ENCODE measurements around the gene SAP30.
A peak's percentile ranks its signal among the peaks of the same experiment; 100 is the strongest.

SAP30 gene

DNA sequence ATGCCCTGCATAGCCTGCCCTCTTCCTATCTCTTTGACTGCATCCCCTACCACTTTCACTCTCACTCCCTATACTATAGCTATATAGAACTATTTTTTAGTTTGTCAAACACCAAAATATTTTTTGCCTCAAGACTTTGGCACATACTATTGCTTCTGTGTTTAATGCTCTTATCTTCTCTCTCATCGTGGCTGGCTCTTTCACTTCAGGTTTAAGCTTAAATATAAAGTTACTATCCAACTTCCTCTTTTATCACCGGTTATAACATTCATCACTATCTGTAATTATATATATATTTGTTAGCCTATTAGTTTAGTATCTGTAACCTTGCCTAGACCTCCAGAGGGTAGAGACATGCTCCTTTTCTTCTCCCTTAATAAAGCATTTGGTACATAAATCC is 25.1 kb upstream of the SAP30 start:
- no peak overlapping the region for H3K4me3 ChIP-seq (ENCODE audit: low read length)
- no peak for TF ChIP-seq ZNF274 (IDR thresholded peaks at IDR 0.05; ENCODE audit: low read depth, low read length)

DNA sequence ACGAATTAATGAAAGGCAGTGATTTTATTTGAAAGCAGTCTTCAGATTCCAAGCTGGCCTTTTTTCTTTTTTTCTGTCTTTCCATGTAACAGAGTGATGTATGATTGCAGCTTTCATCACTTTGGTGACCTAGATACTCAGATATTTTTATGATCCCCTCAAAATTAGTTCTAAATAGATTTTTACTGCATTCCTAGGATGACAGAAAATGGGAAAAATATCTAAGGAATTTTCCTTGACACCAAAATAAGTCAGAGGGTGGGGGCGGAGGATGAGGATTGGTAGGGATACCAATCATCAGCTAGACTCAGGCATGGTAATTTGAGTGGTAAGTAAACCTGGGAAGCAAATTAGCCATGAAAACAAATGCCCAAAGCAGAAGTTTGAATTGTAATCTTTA is 24.7 kb upstream of the SAP30 start:
- H3K4me3 ChIP-seq (ENCODE audit: low read length) = no peak overlapping the region

DNA sequence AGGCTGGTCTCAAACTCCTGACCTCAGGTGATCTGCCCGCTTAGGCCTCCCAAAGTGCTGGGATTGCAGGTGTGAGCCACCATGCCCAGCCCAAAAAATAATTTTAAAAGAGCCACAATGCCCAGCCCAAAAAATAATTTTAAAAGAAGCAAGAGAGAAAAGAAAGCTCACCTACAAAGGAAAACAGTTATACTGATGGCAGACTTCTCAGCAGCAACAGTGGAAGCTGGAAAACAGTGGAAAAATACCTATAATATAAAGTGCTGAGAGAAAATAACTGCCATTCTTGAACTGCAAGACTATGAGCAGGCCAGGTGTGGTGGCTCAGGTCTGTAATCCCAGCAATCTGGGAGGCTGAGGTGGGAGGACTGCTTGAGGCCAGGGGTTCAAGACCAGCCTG is 23.3 kb upstream of the SAP30 start:
- no peak for TF ChIP-seq ZNF274 (IDR thresholded peaks at IDR 0.05; ENCODE audit: low read depth, low read length)
- no peak overlapping the region for H3K4me3 ChIP-seq (ENCODE audit: low read length)

More for the DNA sequence above, 24.7 kb upstream of the SAP30 start:
- TF ChIP-seq ZNF274 (IDR thresholded peaks at IDR 0.05; ENCODE audit: low read depth, low read length) = no peak

DNA sequence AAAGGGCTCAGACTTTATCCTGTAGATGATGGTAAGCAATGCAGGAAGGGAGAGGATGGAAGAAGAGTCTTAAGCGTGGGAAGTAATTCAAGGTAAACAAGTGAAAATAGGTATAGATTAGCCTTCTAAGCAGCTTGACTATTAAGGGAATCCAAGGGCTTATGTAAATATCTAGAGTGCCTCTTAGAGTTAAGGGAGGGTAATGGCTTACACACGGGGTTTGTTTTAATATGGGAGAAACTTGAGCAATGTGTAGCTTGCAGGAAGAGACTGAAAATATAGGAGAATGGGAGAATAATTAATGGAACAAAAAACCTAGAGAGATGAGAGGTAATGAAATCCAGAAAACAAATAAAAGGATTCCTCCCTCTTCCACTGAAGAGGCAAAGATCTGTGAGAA is 12.8 kb upstream of the SAP30 start:
- no peak for TF ChIP-seq ZNF274 (IDR thresholded peaks at IDR 0.05; ENCODE audit: low read depth, low read length)
- H3K4me3 ChIP-seq (ENCODE audit: low read length) = no peak overlapping the region

DNA sequence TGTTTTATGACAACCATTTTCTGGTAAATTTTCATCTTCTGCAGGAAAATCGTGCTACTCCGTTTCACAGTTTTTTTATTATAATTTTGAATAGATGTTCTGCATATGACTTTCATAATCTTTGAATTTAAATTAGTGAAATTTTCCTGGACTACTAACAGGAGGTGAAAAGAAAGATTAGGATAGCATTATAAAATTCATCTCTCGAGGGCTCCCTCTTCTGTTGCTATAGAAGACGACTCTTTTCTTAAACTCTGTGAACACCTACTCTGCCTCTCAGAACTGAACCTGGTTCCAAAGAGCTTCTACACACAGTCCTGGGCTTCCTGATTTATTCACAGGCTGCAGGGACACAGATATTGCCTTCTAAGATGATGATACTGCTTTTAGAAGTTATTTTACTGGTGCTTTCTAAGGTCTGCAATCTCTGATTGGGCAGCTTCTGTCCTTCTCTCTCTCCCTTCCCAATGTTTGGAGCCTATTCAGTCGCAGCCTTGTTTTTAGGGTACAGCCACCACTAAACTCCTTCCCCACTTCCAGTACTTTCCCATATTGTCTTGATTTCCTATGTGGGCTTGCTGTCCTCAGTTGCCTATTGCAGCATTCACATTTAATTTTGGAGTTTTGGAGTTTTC is 10.1 kb upstream of the SAP30 start:
- no peak for TF ChIP-seq ZNF274 (IDR thresholded peaks at IDR 0.05; ENCODE audit: low read depth, low read length)
- H3K4me3 ChIP-seq (ENCODE audit: low read length) = no peak overlapping the region

DNA sequence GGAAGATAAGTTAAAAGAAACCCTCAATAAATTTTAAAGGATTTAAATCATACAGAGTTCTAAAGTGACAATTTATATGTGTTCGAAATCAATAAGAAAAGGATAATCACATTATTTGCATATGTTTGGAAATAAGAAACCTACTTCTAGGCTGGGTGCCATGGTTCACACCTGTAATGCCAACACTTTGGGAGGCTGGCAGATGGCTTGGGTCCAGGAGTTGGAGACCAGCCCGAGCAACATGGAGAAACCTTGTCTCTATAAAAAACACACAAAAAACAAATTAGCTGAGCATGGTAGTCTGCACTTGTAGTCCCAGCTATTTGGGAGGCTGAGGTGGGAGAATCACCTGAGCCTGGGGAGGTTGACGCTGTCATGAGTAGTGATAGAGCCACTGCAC is 8.1 kb upstream of the SAP30 start:
- no peak for TF ChIP-seq ZNF274 (IDR thresholded peaks at IDR 0.05; ENCODE audit: low read depth, low read length)
- no peak overlapping the region for H3K4me3 ChIP-seq (ENCODE audit: low read length)

DNA sequence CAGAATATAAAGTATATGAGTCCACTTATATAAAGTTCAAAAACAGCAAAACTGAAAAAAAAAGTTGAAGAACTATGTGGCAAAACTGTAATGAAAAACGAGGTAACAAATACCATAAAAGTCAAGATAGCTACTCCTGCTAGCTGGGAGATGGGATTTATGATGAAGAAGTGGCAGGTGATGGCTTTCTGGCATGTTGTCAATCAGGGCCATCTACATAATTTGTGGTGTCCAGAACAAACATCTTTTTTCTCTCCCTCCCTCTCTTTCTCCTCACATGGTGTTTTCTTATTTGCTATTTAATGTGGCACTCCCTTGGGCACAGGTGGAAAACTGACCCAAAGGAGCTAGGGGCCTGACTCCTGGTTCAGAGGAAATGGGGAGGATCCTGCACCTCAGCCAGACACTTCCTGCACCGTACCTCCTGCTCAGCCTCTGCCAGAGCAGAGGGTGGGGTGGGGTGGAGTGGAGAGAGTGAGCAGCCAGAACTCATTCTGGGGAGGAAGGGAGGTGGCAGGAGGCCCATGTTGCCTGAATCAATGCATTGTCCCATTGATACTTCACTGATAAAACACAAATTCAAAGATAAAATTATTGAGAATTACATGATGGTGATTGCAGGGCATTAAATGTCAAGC is 5.3 kb upstream of the SAP30 start:
- no peak for TF ChIP-seq ZNF274 (IDR thresholded peaks at IDR 0.05; ENCODE audit: low read depth, low read length)
- H3K4me3 ChIP-seq (ENCODE audit: low read length) = no peak overlapping the region

DNA sequence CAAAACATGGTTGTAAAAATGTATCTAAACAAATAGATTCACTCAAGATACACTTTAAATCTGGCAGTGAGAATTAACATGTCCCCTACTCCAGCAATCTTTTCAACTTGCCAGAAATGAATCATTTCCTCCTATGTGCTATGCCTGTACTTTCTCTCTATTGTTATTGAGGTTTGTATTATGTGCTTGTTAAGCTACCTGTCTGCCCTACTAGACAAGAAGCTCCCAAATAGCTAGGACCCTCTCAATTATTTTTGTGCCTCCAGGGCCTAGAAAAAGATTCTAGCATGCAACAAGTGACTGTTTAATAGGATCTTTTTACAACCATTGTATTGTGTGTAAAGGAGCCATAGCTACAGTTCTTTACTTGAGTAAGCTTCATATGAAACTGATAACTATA is 3.5 kb upstream of the SAP30 start:
- no peak overlapping the region for H3K4me3 ChIP-seq (ENCODE audit: low read length)
- no peak for TF ChIP-seq ZNF274 (IDR thresholded peaks at IDR 0.05; ENCODE audit: low read depth, low read length)

DNA sequence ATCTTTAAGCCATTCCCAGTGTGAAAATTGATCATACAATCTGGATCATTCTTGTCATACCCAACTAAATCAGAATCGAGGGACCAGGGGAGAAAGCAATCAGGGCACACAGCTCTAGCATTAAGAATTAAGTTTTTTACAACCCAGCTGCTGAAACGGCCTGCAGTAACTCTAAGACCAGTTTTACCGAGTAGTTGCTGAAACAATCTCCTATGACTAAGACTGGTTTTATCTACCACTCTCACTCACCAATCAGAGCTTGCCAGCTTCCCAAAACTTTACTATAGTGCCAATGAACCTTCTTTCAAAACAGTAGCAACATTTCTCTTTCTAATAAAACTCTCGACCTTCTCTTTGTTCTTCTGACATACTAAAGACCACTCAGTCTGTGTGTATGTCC is 2.8 kb upstream of the SAP30 start:
- H3K4me3 ChIP-seq (ENCODE audit: low read length) = no peak overlapping the region
- no peak for TF ChIP-seq ZNF274 (IDR thresholded peaks at IDR 0.05; ENCODE audit: low read depth, low read length)

DNA sequence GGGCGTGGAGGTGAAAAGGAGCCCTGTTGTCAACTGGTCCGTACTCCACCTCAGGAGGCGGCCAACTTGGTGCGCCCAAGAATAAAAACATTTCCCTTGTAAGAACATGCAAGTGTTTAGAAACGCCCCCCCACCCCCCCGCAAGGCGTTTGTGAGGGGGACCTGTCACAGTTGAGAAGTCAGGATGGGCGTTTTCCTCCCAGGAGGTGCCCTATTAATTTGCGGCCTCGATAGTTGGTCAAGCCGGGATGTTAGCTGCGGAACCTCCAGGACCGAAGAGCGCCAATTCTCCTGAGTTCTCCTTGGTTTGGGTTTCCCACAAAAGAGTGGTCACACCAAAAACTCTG is 651 bp upstream of the SAP30 start:
- TF ChIP-seq ZNF274 (IDR thresholded peaks at IDR 0.05; ENCODE audit: low read depth, low read length) = no peak
- H3K4me3 ChIP-seq (ENCODE audit: low read length) = peak overlapping the region; percentile 98

DNA sequence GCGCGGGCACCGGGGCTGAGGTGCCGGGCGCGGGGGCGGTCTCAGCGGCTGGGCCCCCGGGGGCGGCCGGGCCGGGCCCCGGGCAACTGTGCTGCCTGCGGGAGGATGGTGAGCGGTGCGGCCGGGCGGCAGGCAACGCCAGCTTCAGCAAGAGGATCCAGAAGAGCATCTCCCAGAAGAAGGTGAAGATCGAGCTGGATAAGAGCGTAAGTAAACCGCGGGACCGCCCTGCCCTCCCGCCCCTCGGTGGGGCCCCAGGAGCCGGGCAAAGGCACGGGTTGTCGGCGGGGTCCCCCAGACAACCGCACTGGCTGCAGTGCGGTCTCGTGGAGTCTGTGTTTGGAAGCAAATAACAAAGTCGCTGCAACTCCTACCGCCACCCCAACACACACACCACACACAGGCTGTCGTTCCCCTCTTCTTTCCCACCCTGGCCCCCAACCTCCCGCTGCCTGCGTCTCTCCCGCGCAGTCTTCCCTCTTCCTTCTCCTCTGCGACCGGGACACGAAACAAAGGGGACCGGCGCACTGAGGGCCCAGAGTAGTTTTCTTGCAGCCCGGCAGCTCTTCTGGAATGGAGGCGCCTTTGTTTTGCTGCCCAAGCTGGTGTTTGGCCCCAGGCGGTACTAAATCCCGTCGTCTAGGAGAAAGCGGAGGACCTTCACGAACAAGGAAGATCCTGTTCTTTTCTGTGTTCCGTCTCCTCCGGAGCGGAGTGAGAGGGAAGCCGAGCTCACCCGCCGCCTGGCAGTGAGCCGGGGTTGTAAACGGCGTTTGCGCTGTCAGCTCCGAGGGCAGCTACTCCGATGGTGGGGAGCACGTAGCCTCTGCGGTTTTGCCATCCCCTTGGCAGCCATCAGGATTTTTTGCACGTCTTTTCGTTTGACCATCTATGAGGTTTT is 788 bp downstream of the SAP30 start:
- no peak for TF ChIP-seq ZNF274 (IDR thresholded peaks at IDR 0.05; ENCODE audit: low read depth, low read length)

DNA sequence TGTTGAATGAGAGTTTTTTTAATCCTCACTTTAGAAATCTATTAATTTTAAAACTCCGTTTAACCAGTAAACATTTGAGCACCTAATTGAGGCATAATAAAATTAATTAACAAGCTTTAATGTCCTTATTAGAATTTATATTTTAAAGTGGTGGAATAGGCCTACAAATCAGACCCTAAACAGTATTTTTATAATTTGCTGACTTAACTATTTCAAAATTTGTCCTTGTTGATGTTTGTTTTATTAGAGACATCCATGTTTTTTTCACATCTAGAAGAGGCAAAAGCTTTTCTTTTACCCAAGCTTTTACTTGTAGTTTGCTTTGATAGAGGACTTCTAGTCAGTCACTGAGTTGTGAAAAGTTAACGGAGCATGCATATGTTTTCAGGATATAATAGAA is 3.8 kb downstream of the SAP30 start:
- no peak overlapping the region for H3K4me3 ChIP-seq (ENCODE audit: low read length)
- TF ChIP-seq ZNF274 (IDR thresholded peaks at IDR 0.05; ENCODE audit: low read depth, low read length) = no peak

More for the DNA sequence above, 788 bp downstream of the SAP30 start:
- peak overlapping the region; percentile 60 for H3K4me3 ChIP-seq (ENCODE audit: low read length)

DNA sequence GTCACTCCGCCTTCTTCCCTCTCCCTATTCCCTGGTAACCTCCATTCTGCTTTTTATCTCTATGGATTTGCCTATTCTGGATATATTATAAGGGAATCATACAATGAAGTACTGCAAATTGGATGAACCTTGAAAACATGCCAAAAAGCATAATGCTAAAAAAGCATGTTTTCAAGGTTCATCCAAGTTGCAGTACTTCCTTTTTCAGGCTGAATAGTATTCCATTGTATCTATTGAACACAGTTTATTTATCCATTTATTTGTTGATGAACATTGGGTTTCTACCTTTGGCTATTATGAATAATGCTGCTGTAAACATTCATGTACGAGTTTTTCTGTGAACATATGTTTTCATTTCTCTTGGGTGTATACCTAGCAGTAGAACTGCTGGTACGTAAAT is 9.2 kb downstream of the SAP30 start:
- H3K4me3 ChIP-seq (ENCODE audit: low read length) = no peak overlapping the region
- no peak for TF ChIP-seq ZNF274 (IDR thresholded peaks at IDR 0.05; ENCODE audit: low read depth, low read length)

DNA sequence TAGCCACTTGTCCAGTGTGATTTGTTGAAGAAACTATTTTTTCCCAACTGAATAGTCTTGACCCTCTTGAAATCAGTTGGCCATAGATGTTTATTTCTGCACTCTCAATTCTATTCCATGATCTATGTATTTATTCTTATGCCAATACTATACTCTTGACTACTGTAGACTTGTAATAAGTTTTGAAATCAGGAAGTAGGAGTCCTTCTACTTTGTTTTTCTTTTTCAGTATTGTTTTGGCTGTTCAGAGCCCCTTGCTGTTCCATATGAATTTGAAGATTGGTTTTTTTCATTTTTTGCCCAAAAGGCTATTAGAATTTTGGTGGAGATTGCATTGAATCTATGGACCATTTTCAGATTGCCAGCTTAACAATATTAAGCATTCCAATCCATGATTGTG is 10.2 kb downstream of the SAP30 start:
- no peak for TF ChIP-seq ZNF274 (IDR thresholded peaks at IDR 0.05; ENCODE audit: low read depth, low read length)
- H3K4me3 ChIP-seq (ENCODE audit: low read length) = no peak overlapping the region

DNA sequence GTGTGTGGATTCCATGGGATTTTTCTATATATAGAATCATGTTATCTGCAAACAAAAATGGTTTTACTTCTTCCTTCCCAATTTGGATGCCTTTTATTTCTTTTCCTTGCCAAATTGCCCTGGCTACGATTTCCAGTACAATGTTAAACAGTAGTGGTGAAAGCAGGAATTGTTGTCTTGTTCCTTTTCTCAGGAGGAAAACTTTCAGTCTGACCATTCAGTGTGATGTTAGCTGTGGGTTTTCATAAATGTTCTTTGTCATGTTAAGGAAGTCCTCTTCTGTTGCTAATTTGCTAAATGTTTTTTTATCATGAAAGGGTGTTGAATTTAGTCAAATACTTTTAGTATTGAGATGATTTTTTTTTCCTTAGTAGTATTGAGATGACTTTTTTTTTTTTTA is 10.9 kb downstream of the SAP30 start:
- no peak overlapping the region for H3K4me3 ChIP-seq (ENCODE audit: low read length)
- no peak for TF ChIP-seq ZNF274 (IDR thresholded peaks at IDR 0.05; ENCODE audit: low read depth, low read length)

Measured in GM08714 (cell line).